ENCODE data around the gene PTH2R. TPM values are rescaled to one million over a fixed set of nuclear protein-coding genes. Genes with fewer than 3 reads are reported as not detected.
"Not testable (repeated sequence)": the region's sequence is repeated elsewhere in the genome, so short reads cannot be mapped to it uniquely, and the experiment has no call there.

PTH2R gene
- total RNA-seq, 1 donor from 2014 or later = not detected

- DNase-seq (ENCODE audit: extremely low spot score, unreplicated experiment) = no peak
- TF ChIP-seq CTCF (IDR thresholded peaks at IDR 0.05) = no peak
- Mint-ChIP-seq H3K4me1 (ENCODE audit: unreplicated experiment) (no peaks in the 10 kb centered on the region), H3K9me3 (ENCODE audit: unreplicated experiment) (peaks cover 13% of the 10 kb centered on the region), H3K4me3 (ENCODE audit: unreplicated experiment) (no peak overlapping the region), H3K27me3 (ENCODE audit: unreplicated experiment) (peaks cover 4% of the 10 kb centered on the region), H3K27ac (ENCODE audit: unreplicated experiment) (no peak overlapping the region), H3K36me3 (ENCODE audit: unreplicated experiment) (peaks cover 4% of the 10 kb centered on the region)
Measured at GRCh38 chr2:208369091-208369490, 37.5 kb upstream of the PTH2R start.

- no peak overlapping the region for H3K27ac Mint-ChIP-seq (ENCODE audit: unreplicated experiment)
- H3K9me3 Mint-ChIP-seq (ENCODE audit: unreplicated experiment) = no peaks in the 10 kb centered on the region
- H3K4me1 Mint-ChIP-seq (ENCODE audit: unreplicated experiment) = no peaks in the 10 kb centered on the region
- no peak for TF ChIP-seq CTCF (IDR thresholded peaks at IDR 0.05)
- DNase-seq (ENCODE audit: extremely low spot score, unreplicated experiment) = no peak
- peaks cover 20% of the 10 kb centered on the region for H3K27me3 Mint-ChIP-seq (ENCODE audit: unreplicated experiment)
- H3K4me3 Mint-ChIP-seq (ENCODE audit: unreplicated experiment) = no peak overlapping the region
- H3K36me3 Mint-ChIP-seq (ENCODE audit: unreplicated experiment) = no peaks in the 10 kb centered on the region
Measured at GRCh38 chr2:208370881-208371633, 35.5 kb upstream of the PTH2R start.

- Mint-ChIP-seq H3K9me3 (ENCODE audit: unreplicated experiment) (no peaks in the 10 kb centered on the region), H3K4me3 (ENCODE audit: unreplicated experiment) (no peak overlapping the region), H3K27me3 (ENCODE audit: unreplicated experiment) (peaks cover 20% of the 10 kb centered on the region), H3K4me1 (ENCODE audit: unreplicated experiment) (no peaks in the 10 kb centered on the region), H3K36me3 (ENCODE audit: unreplicated experiment) (no peaks in the 10 kb centered on the region), H3K27ac (ENCODE audit: unreplicated experiment) (no peak overlapping the region)
- no peak for DNase-seq (ENCODE audit: extremely low spot score, unreplicated experiment)
- TF ChIP-seq CTCF (IDR thresholded peaks at IDR 0.05) = no peak
Measured at GRCh38 chr2:208371634-208371935, 35.0 kb upstream of the PTH2R start.

GRCh38 chr2:208373460-208374089 lies 33.0 kb upstream of the PTH2R start:
- peak; percentile 86 for TF ChIP-seq CTCF (IDR thresholded peaks at IDR 0.05)
- no peak for DNase-seq (ENCODE audit: extremely low spot score, unreplicated experiment)
- Mint-ChIP-seq H3K27ac (ENCODE audit: unreplicated experiment) (no peak overlapping the region), H3K27me3 (ENCODE audit: unreplicated experiment) (peaks cover 21% of the 10 kb centered on the region), H3K9me3 (ENCODE audit: unreplicated experiment) (no peaks in the 10 kb centered on the region), H3K4me1 (ENCODE audit: unreplicated experiment) (no peaks in the 10 kb centered on the region), H3K4me3 (ENCODE audit: unreplicated experiment) (no peak overlapping the region), H3K36me3 (ENCODE audit: unreplicated experiment) (no peaks in the 10 kb centered on the region)

- no peak for TF ChIP-seq CTCF (IDR thresholded peaks at IDR 0.05)
- H3K27me3 Mint-ChIP-seq (ENCODE audit: unreplicated experiment) = peaks cover 38% of the 10 kb centered on the region
- no peaks in the 10 kb centered on the region for H3K36me3 Mint-ChIP-seq (ENCODE audit: unreplicated experiment)
- DNase-seq (ENCODE audit: extremely low spot score, unreplicated experiment) = no peak
- no peak overlapping the region for H3K27ac Mint-ChIP-seq (ENCODE audit: unreplicated experiment)
- H3K4me3 Mint-ChIP-seq (ENCODE audit: unreplicated experiment) = no peak overlapping the region
- no peaks in the 10 kb centered on the region for H3K9me3 Mint-ChIP-seq (ENCODE audit: unreplicated experiment)
- no peaks in the 10 kb centered on the region for H3K4me1 Mint-ChIP-seq (ENCODE audit: unreplicated experiment)
Measured at GRCh38 chr2:208375491-208376068, 31.0 kb upstream of the PTH2R start.

GRCh38 chr2:208377344-208377860 lies 29.2 kb upstream of the PTH2R start:
- not testable (repeated sequence) for DNase-seq (ENCODE audit: extremely low spot score, unreplicated experiment); H3K4me1 Mint-ChIP-seq (ENCODE audit: unreplicated experiment); H3K9me3 Mint-ChIP-seq (ENCODE audit: unreplicated experiment); H3K27ac Mint-ChIP-seq (ENCODE audit: unreplicated experiment); H3K36me3 Mint-ChIP-seq (ENCODE audit: unreplicated experiment); H3K4me3 Mint-ChIP-seq (ENCODE audit: unreplicated experiment)
- H3K27me3 Mint-ChIP-seq (ENCODE audit: unreplicated experiment) = peaks cover 51% of the 10 kb centered on the region
